Panc1 (cell line): ENCODE results near the gene DLG4.

Source experiments
- CTCF ChIP-seq: fragments of 450-650 bp; IDR thresholded peaks from 2 replicates; pipeline ENCODE4 v1.5.1; 2017; ENCODE audit warnings: mild to moderate bottlenecking
- POLR2AphosphoS5 ChIP-seq: IDR thresholded peaks from 2 replicates; pipeline ENCODE4 v1.6.1; 2012; ENCODE audit warnings: mild to moderate bottlenecking, low read depth, low read length, moderate library complexity
- TCF7L2 ChIP-seq: IDR thresholded peaks from 2 replicates; pipeline ENCODE4 v1.6.1; 2011; ENCODE audit warnings: mild to moderate bottlenecking, low read depth, low read length, inconsistent platforms

DNA sequence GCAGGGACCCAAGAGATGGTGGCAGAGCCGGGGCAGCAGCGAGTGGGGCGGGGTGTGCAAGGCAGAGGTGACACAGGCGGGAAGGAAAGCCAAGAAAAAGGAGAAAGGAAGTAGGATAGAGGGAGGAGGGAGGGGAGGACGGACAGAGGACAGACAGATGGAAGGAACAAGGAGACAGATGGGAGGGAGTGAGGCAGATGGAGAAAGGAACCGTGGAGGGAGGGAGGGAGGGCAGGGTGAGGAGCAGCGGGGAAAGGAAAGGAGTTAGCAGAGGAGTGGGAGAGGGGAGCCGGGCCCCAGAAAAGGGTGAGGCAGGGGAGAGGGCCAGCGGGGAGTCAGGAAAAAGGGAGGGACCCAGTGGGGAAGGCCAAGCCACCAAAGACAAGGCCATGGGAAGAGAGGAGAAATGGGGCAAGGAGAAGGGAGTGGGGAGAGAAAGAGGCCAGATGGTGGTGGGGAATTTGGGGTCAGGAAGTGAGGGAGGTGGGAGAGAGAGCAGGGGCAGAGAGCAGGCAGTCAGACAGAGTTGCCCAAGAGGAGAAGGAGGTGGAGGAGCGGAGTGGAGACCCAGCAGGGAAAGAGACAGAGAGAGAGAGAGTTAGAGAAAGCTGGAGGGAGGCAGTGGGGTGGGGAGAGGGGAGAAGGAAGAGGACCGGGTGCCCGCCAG is 27.2 kb downstream of the DLG4 start:
- TF ChIP-seq CTCF (no peak), POLR2AphosphoS5 (no peak), TCF7L2 (no peak)
